Transverse colon (tissue), 4 donors: ENCODE data around the gene KLK3. TPM values are rescaled to one million over a fixed set of nuclear protein-coding genes. Genes with fewer than 3 reads are reported as not detected.
A peak's percentile ranks its signal among the peaks of the same experiment; 100 is the strongest.

Source experiments
- DNase-seq: peaks from one replicate; pipeline ENCODE4 v3.0.0-alpha.2; 2019
- H3K27ac ChIP-seq, 4 donors: fragments of 200-600 bp; sonication (generic); 2 replicates each; pipeline ENCODE4 v1.5.1; 2016 to 2018; ENCODE audit warnings: inconsistent platforms in 4 of 4
- H3K27me3 ChIP-seq: fragments of 200-600 bp; sonication (generic); 2 replicates; pipeline ENCODE4 v1.5.1; 2017; ENCODE audit warnings: inconsistent platforms
- H3K36me3 ChIP-seq, 4 donors: fragments of 200-600 bp; sonication (generic); 2 replicates each; pipeline ENCODE4 v1.5.1; 2017 to 2019; ENCODE audit warnings: inconsistent platforms in 4 of 4
- H3K4me1 ChIP-seq, 4 donors: fragments of 200-600 bp; sonication (generic); 2 replicates each; pipeline ENCODE4 v1.5.1; 2017 to 2020; ENCODE audit warnings: inconsistent platforms in 4 of 4
- H3K4me3 ChIP-seq, 4 donors: fragments of 200-600 bp; sonication (generic); 1 replicate in 1 of 4; 2 replicates in 3 of 4; pipeline versions ENCODE4 v1.5.1 to v1.6.1; 2017 to 2019; ENCODE audit warnings: inconsistent platforms in 4 of 4
- H3K9me3 ChIP-seq, 2 donors: fragments of 200-600 bp; sonication (generic); 2 replicates each; pipeline ENCODE4 v1.5.1; 2017 to 2019; ENCODE audit warnings: inconsistent platforms in 2 of 2
- EP300 ChIP-seq: sonication (generic); formaldehyde crosslinking; IDR thresholded peaks from one replicate; pipeline ENCODE4 v1.6.1; 2017; ENCODE audit warnings: antibody characterized with exemption, low read depth
- POLR2A ChIP-seq: fragments of 450-650 bp; IDR thresholded peaks from one replicate; pipeline ENCODE4 v1.6.1; 2016; ENCODE audit warnings: antibody characterized with exemption, mild to moderate bottlenecking, moderate library complexity
- POLR2AphosphoS5 ChIP-seq, 3 donors: sonication (generic); formaldehyde crosslinking; IDR thresholded peaks; one replicate each; pipeline ENCODE4 v1.6.1; 2016; ENCODE audit warnings: antibody characterized with exemption in 3 of 3
- WGBS, 2 donors: methylation state at CpG; one replicate each; pipeline ENCODE4 v1.1.5; 2018; ENCODE audit warnings: low coverage in 1 of 2; 5-methylcytosine and 5-hydroxymethylcytosine counted together
- in situ Hi-C, 4 donors: fragments of 200-750 bp; cut with MboI; loops; one replicate each; pipeline versions ENCODE4 v1.15.0 to v1.15.1; 2017; ENCODE audit warnings: low sequenced_read_pairs in 3 of 4, low pct_ligation_motif_present in 1 of 4, low pct_unique_long_range_greater_than_20kb in 1 of 4
- intact Hi-C: fragments of 100-400 bp; cut with DNase I; formaldehyde crosslinking; loops from one replicate; pipeline ENCODE4 v1.15.1; 2023; ENCODE audit warnings: low total_unique reads
- total RNA-seq, 4 donors: library from RNA; depleted of rRNA; stranded (reverse); fragments of >200 nt; gene quantifications; one replicate each; pipeline ENCODE4 v1.1.0, GENCODE V29; 2016
- TF ChIP-seq, protein P1 (sequence below), 5 experiments: fragments of 200-600 bp in 3 of 5; fragments of 450-650 bp in 2 of 5; sonication (generic) in 3 of 5; IDR thresholded peaks; 1 replicate in 2 of 5; 2 replicates in 3 of 5; pipeline ENCODE4 v1.5.1; 2016 to 2017; ENCODE audit warnings: antibody characterized with exemption in 5 of 5, inconsistent platforms in 3 of 5, mild to moderate bottlenecking in 2 of 5, moderate library complexity in 1 of 5

The KLK3 gene
- total RNA-seq, 4 donors from 2014 or later: 2.9 to 66.9 (median 4.9) TPM

DNA sequence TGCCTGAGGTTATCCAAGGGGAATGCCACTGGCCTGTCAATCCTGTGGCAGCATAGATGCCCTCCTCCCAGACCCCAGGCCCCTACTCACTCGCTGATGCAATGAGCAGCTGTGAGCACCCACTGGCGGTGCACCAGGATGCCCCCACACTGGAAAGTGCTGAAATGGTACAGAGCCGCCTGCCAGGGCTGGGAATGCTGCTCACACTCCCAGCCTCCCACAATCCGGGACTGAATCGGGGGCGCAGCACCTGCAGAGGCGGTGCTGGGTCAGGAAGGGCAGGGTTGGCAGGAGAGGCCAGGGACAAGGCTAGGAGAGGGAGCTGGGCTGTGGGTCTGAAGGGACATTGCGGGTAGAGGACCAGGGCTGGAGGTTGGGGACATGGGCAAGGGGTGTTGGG, 33.1 kb upstream of the KLK3 start:
- Histone ChIP-seq H3K27me3 (peaks cover 62% of the 10 kb centered on the region), H3K36me3 (no peaks in the 10 kb centered on the region), H3K4me1 (peaks cover 3 to 58% (median 41%) of the 10 kb centered on the region in 4 donors), H3K9me3 (no peaks in the 10 kb centered on the region), H3K4me3 (no peak overlapping the region), H3K27ac (peak overlapping the region; percentile 51 to 82 (median 79))
- WGBS, 2 donors: 66% methylated on average over 8 of the region's 8 CpGs; no CpG with 5 or more reads in 1 of the 2 donors
- in situ Hi-C loops (no loop called here), intact Hi-C loops (no loop called here)
- no peak for DNase-seq
- TF ChIP-seq, protein P1, sequence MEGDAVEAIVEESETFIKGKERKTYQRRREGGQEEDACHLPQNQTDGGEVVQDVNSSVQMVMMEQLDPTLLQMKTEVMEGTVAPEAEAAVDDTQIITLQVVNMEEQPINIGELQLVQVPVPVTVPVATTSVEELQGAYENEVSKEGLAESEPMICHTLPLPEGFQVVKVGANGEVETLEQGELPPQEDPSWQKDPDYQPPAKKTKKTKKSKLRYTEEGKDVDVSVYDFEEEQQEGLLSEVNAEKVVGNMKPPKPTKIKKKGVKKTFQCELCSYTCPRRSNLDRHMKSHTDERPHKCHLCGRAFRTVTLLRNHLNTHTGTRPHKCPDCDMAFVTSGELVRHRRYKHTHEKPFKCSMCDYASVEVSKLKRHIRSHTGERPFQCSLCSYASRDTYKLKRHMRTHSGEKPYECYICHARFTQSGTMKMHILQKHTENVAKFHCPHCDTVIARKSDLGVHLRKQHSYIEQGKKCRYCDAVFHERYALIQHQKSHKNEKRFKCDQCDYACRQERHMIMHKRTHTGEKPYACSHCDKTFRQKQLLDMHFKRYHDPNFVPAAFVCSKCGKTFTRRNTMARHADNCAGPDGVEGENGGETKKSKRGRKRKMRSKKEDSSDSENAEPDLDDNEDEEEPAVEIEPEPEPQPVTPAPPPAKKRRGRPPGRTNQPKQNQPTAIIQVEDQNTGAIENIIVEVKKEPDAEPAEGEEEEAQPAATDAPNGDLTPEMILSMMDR (IDR thresholded peaks at IDR 0.05): no peak
- no peak for TF ChIP-seq POLR2AphosphoS5 (IDR thresholded peaks at IDR 0.05)

DNA sequence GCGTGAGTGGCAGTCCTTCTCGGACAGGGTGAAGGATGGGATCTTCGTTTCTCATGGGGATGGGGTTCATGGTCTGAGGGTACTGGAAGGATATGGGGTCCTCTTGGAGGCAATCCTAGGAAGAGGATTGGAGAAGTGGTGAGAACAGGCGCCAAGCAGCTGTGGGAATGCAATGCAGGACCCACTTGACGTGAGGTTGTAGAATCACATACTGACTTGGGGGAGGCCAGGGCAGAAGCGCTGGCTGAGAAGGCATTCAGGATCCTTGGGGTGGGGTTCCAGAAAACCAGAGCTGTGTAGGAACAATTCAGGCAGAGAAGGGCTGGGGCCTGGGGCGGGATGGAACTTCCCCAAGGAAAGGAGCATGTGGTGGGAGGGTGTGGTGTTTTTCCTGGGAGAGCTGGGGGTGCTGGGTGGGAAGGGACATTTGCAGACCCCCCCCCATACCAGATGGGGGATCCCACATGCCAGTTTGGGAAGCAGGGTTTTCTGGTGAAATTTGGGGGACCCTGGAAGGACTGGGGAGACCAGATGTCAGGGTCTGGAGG, 32.0 kb upstream of the KLK3 start:
- TF ChIP-seq, protein P1 (IDR thresholded peaks at IDR 0.05): no peak
- no peak for TF ChIP-seq POLR2AphosphoS5 (IDR thresholded peaks at IDR 0.05)
- no peak for TF ChIP-seq EP300
- 77 to 80% methylated on average over 1 to 7 of the region's 7 CpGs for WGBS, 2 donors
- no peaks in the 10 kb centered on the region for H3K9me3 ChIP-seq
- peaks cover 53% of the 10 kb centered on the region for H3K27me3 ChIP-seq
- H3K36me3 ChIP-seq: no peaks in the 10 kb centered on the region
- intact Hi-C loops (no loop called here), in situ Hi-C loops (no loop called here)
- peak overlapping the region in 3 of 4 donors; percentile 78 to 82 (median 80) for H3K27ac ChIP-seq
- H3K4me3 ChIP-seq: no peak overlapping the region
- peaks cover 3 to 58% (median 41%) of the 10 kb centered on the region in 4 donors for H3K4me1 ChIP-seq
- no peak for DNase-seq

DNA sequence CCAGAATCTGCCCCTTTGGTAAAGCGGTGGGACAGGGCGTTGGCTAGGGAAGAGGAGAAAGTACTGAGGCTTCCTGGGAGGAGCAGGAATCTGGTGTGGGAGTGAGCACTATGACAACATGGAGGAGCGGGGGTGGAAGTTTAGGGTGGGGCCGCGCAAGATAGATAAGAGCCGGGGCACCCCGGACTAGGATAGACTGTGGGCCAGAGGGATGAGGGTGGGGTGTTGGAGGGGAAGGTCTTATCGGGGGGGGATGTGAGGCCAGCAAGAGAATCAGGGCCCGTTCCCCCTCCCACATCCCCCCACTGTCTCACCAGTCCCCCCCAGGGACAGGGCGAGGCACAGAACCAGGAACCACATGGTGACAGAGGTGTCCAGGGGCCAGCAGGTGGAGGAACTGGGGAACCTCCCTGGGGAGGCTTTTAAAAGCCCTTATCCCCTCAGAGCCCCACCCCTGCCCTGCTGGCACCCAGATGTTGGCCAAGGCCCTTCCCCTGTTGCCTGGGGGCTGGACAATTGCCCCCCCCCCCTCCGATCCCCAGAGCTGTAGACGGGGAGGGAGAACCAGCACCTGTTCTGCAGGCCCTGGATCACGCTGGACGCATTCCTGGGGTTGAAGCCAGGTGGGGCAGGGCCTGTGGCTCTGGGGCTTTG, 31.2 kb upstream of the KLK3 start, which contains the start of gene KLK1:
Gene KLK1, minus strand, starts transcription at position 399 of the 654 bp plus-strand sequence. Its CDS starts 39 bp downstream, at position 360.
- TF ChIP-seq, protein P1 (IDR thresholded peaks at IDR 0.05): no peak
- TF ChIP-seq POLR2A (no peak), POLR2AphosphoS5 (IDR thresholded peaks at IDR 0.05) (peak in 2 of 3 donors; percentile 10 to 20), EP300 (no peak)
- H3K4me1 ChIP-seq: peaks cover 3 to 50% (median 35%) of the 10 kb centered on the region in 4 donors
- no peaks in the 10 kb centered on the region for H3K36me3 ChIP-seq
- H3K4me3 ChIP-seq: no peak within 1 kb of the TSS
- intact Hi-C loops: no loop called here
- peaks cover 45% of the 10 kb centered on the region for H3K27me3 ChIP-seq
- WGBS, 2 donors: 17 to 42% methylated on average over 1 to 14 of the region's 14 CpGs
- in situ Hi-C loops: no loop called here
- DNase-seq: peak; percentile 73
- no peaks in the 10 kb centered on the region for H3K9me3 ChIP-seq
- peak within 1 kb of the TSS; percentile 21 to 82 (median 79) for H3K27ac ChIP-seq

DNA sequence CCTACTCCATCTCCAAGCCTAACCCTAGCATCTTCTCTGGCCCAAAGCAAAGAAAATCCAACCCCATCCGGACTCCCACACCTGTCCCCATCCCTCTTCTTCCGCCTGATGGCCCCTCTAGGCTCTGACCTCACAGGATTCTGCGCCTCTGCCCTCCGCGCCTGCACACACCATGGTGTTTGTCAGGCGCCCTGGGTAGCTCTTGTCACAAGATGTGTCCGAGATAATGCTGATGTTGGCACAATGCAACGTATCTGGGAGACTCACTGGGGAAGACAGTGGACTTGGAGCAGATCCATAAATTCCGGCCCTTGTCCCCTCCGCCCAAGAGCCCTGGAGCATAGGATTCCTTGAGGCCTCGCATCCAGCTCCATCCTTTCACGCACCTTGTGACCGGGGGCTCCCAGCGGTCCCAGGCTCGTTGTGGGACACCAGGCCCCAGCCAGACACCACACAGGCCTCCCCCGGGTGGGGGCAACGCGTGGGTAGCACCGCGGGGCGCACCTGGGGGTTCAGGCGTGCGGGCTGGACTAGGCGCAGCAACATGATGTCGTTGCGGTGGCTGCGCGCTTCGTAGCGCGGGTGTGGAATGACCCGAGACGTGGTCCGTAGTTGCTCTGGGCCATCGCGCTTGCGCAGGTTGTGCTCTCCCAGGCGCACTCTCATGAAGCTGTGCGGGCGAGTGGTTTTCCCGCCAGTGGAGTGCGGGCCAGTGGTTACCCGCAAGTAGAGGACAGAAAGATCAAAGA, 28.0 kb upstream of the KLK3 start:
- no peak for TF ChIP-seq POLR2AphosphoS5 (IDR thresholded peaks at IDR 0.05)
- DNase-seq: no peak
- Histone ChIP-seq H3K27ac (no peak overlapping the region), H3K36me3 (no peaks in the 10 kb centered on the region), H3K9me3 (no peaks in the 10 kb centered on the region), H3K4me1 (peaks cover 2 to 23% (median 15%) of the 10 kb centered on the region in 4 donors), H3K27me3 (peaks cover 14% of the 10 kb centered on the region), H3K4me3 (no peak overlapping the region)
- intact Hi-C loops: no loop called here
- 73 to 88% methylated on average over 2 to 35 of the region's 43 CpGs for WGBS, 2 donors
- in situ Hi-C loops: no loop called here
